ENCODE data around the gene ANXA6.

Gene ANXA6

GRCh38 chr5:151100681-151101080 is 56.9 kb downstream of the ANXA6 start:
- no peak for DNase-seq (ENCODE audit: low spot score)

GRCh38 chr5:151098768-151099121 is 58.8 kb downstream of the ANXA6 start:
- DNase-seq (ENCODE audit: low spot score) = no peak

GRCh38 chr5:151097820-151098767 is 59.5 kb downstream of the ANXA6 start:
- no peak for DNase-seq (ENCODE audit: low spot score)

GRCh38 chr5:151097061-151097460 is 60.5 kb downstream of the ANXA6 start:
- no peak for DNase-seq (ENCODE audit: low spot score)

GRCh38 chr5:151096001-151096373 is 61.6 kb downstream of the ANXA6 start:
- no peak for DNase-seq (ENCODE audit: low spot score)

GRCh38 chr5:151095341-151096000 is 62.1 kb downstream of the ANXA6 start:
- DNase-seq (ENCODE audit: low spot score) = no peak

- no peak for DNase-seq (ENCODE audit: low spot score)
These were observed 62.7 kb downstream of the ANXA6 start for GRCh38 chr5:151094852-151095245.

- DNase-seq (ENCODE audit: low spot score) = no peak
These were observed 63.3 kb downstream of the ANXA6 start for GRCh38 chr5:151094030-151094851.

- DNase-seq (ENCODE audit: low spot score) = no peak
These were observed 64.1 kb downstream of the ANXA6 start for GRCh38 chr5:151093476-151093889.

GRCh38 chr5:151092762-151093161 is 64.8 kb downstream of the ANXA6 start:
- no peak for DNase-seq (ENCODE audit: low spot score)

GRCh38 chr5:151089726-151090125 is 67.9 kb downstream of the ANXA6 start:
- DNase-seq (ENCODE audit: low spot score) = no peak

GRCh38 chr5:151088986-151089385 is 68.6 kb downstream of the ANXA6 start:
- no peak for DNase-seq (ENCODE audit: low spot score)

- no peak for DNase-seq (ENCODE audit: low spot score)
These were observed 70.1 kb downstream of the ANXA6 start for GRCh38 chr5:151087486-151087885.

- no peak for DNase-seq (ENCODE audit: low spot score)
These were observed 70.6 kb downstream of the ANXA6 start for GRCh38 chr5:151086905-151087360.

- DNase-seq (ENCODE audit: low spot score) = no peak
These were observed 71.2 kb downstream of the ANXA6 start for GRCh38 chr5:151086192-151086869.

- DNase-seq (ENCODE audit: low spot score) = no peak
These were observed 72.0 kb downstream of the ANXA6 start for GRCh38 chr5:151085517-151086041.

- DNase-seq (ENCODE audit: low spot score) = no peak
These were observed 73.2 kb downstream of the ANXA6 start for GRCh38 chr5:151084363-151084762.

- no peak for DNase-seq (ENCODE audit: low spot score)
These were observed 74.4 kb downstream of the ANXA6 start for GRCh38 chr5:151083081-151083676.

- DNase-seq (ENCODE audit: low spot score) = no peak
These were observed 75.2 kb downstream of the ANXA6 start for GRCh38 chr5:151082282-151082902.

- DNase-seq (ENCODE audit: low spot score) = no peak
These were observed 75.9 kb downstream of the ANXA6 start for GRCh38 chr5:151081431-151082281.

Measured in HuH-7.5 (cell line).